ENCODE measurements around the gene ZNF74. TPM values are rescaled to one million over a fixed set of nuclear protein-coding genes. Genes with fewer than 3 reads are reported as not detected.
"Not testable (repeated sequence)": the region's sequence is repeated elsewhere in the genome, so short reads cannot be mapped to it uniquely, and the experiment has no call there.

Gene ZNF74
- total RNA-seq: 10 to 100 TPM in 7 of 8 experiments, 1 to 10 TPM in 1; 4.3 to 34.2 (median 18.8) TPM

DNA sequence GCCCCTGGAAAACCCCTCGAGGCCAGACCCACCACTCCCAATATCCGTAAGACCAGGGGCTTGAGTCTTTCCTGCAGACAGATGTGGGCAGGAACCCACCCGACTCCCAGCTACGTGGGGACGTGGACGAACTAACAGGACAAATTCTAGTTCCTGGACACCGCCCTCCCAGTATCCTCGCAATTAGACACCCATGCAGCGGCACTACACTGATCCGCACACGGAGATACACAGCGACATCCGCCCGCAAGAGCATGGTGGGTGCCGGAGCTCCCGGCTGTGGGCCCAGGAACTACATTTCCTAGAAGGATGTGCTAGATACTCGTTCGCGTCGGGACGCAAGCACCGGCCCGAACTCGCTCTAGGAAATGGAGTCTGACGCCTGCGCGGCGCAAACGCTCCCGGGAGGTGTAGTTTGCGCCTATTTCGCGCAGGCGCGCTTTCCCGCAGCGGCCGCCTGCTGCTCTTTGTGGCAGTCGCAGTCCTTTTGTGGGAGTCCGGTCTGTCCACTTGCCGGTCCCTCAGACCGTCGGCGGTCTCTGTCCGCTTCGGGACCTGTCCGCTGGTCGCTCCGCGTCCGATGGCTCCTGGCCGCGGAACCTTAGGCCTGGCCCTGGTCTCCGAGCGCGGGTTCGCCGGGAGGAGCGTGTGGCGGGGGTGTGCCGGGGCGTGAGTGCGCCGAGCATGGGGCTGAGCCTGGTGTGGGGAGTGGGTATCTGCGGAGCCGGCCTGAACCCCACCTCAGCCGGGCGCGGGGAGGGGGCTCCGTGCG is at the start of gene ZNF74:
ZNF74 (plus strand) TSS at position 447 of the 772 bp plus-strand sequence. CDS start 478 bp downstream, outside the sequence.
- Histone ChIP-seq H3K4me3 (peak within 1 kb of the TSS; percentile 67 to 94 (median 84)), H3K4me1 (replicated peaks in 1 of 2) (peaks cover 27 to 28% of the 10 kb centered on the region in 2 donors), H3K27ac (peak within 1 kb of the TSS; percentile 87 to 89)
- WGBS, 10 experiments: 0 to 34% (median 1%) methylated on average over 1 to 8 of the region's 71 CpGs; no CpG with 5 or more reads in 6 of the 10 experiments
- in situ Hi-C loops (cut with MboI; ENCODE audit: low pct_unique_long_range_greater_than_20kb in 2 of 9, low sequenced_read_pairs in 9 of 9, unreplicated experiment in 9 of 9): no loop called here
- peak; percentile 88 to 96 (median 92) for ATAC-seq (replicated peaks in 6 of 8)

DNA sequence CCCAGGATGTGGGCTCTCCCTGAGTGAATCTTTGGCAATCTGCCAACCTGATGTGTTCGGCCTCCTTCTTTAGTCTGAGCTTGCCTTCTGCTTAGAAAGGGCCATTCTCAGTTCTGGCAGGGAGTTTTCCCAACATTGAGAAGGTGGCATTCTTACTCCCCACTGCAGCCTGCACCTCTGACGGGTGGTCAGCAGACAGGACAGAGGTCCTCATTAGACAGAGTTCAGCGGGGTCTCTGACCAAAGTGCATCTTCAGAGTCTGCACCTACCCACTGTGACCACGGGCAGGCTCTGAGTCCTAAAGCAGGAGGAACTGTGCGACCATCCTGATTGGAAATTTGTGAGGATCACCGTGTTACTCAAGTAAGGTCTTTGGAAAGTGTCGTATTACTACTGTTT is 47.4 kb upstream of the ZNF74 start:
- no CpG with 5 or more reads among the region's 7 CpGs for WGBS, 10 experiments
- H3K27ac ChIP-seq; H3K4me3 ChIP-seq; in situ Hi-C loops (cut with MboI; ENCODE audit: low pct_unique_long_range_greater_than_20kb in 2 of 9, low sequenced_read_pairs in 9 of 9, unreplicated experiment in 9 of 9); H3K4me1 ChIP-seq (replicated peaks in 1 of 2); ATAC-seq (replicated peaks in 6 of 8): not testable (repeated sequence)

DNA sequence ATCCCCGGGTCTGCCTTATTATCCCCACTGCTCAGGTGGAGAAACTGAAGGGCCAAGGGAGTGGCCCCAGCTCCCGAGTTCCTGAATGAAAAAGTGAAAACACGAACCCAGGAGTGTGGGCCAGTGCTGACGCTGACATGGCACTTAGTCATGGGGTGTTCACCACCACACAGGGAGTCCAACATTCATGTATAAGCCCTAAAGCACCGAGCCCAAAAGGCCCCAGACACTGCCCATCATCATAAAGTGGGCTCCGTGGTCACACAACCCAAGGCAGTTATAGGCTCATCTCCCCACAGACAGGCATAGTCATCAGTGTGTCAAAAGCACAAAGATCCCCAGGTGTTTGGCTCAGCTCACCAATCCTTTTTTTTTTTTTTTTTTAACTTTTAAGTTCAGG is 41.4 kb upstream of the ZNF74 start:
- ATAC-seq (replicated peaks in 6 of 8); in situ Hi-C loops (cut with MboI; ENCODE audit: low pct_unique_long_range_greater_than_20kb in 2 of 9, low sequenced_read_pairs in 9 of 9, unreplicated experiment in 9 of 9); H3K27ac ChIP-seq; H3K4me1 ChIP-seq (replicated peaks in 1 of 2); H3K4me3 ChIP-seq: not testable (repeated sequence)
- 33 to 80% methylated on average over 1 of the region's 6 CpGs; no CpG with 5 or more reads in 8 of the 10 experiments for WGBS, 10 experiments

DNA sequence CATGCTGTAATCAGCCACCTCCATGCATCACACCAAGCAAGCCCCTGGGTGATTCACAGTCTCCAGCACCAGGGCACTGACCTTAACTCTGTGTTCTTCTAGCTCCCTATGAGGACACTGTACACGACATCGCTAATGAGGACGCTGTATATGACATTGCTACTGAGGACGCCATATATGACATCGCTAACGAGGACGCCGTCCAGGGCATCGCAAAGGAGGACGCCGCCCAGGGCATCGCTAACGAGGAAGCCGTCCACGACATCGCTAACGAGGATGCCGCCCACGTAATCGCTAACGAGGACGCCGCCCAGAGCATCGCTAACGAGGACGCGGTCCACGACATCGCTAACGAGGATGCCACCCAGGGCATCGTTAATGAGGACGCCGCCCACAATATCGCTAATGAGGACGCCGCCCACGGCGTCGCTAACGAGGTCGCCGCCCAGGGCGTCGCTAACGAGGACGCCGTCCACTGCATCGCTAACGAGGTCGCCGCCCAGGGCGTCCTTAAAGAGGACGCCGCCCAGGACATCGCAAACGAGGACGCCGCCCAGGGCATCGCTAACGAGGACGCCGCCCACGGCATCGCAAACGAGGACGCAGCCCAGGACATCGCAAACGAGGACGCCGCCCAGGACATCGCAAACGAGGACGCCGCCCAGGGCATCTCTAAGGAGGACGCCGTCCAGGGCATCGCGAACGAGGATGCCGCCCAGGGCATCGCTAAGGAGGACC is 39.5 kb upstream of the ZNF74 start:
- ATAC-seq (replicated peaks in 6 of 8): no peak
- WGBS, 10 experiments: 54 to 100% (median 93%) methylated on average over 1 to 30 of the region's 81 CpGs; no CpG with 5 or more reads in 3 of the 10 experiments

DNA sequence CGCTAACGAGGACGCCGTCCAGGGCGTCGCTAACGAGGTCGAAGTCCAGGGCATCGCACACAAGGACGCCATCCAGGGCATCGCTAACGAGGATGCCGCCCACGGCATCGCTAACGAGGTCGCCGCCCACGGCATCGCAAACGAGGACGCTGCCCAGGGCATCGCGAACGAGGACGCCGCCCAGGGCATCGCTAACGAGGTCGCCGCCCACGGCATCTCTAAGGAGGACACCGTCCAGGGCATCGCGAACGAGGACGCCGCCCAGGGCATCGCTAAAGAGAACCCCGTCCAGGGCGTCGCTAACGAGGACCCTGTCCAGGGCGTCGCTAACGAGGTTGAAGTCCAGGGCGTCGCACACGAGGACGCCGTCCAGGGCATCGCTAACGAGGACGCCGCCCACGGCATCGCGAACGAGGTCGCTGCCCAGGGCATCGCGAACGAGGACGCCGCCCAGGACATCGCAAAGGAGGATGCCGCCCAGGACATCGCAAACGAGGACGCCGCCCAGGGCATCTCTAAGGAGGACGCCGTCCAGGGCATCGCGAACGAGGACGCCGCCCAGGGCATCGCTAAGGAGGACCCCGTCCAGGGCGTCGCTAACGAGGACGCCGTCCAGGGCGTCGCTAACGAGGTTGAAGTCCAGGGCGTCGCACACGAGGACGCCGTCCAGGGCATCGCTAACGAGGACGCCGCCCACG is 37.9 kb upstream of the ZNF74 start:
- H3K4me3 ChIP-seq; H3K4me1 ChIP-seq (replicated peaks in 1 of 2); H3K27ac ChIP-seq; in situ Hi-C loops (cut with MboI; ENCODE audit: low pct_unique_long_range_greater_than_20kb in 2 of 9, low sequenced_read_pairs in 9 of 9, unreplicated experiment in 9 of 9); ATAC-seq (replicated peaks in 6 of 8): not testable (repeated sequence)
- WGBS, 10 experiments: 80 to 100% (median 91%) methylated on average over 2 to 26 of the region's 98 CpGs; no CpG with 5 or more reads in 6 of the 10 experiments

More for the DNA sequence above, 39.5 kb upstream of the ZNF74 start:
- in situ Hi-C loops (cut with MboI; ENCODE audit: low pct_unique_long_range_greater_than_20kb in 2 of 9, low sequenced_read_pairs in 9 of 9, unreplicated experiment in 9 of 9): no loop called here
- no peaks in the 10 kb centered on the region for H3K4me1 ChIP-seq (replicated peaks in 1 of 2)
- H3K4me3 ChIP-seq: no peak overlapping the region
- H3K27ac ChIP-seq: no peak overlapping the region

DNA sequence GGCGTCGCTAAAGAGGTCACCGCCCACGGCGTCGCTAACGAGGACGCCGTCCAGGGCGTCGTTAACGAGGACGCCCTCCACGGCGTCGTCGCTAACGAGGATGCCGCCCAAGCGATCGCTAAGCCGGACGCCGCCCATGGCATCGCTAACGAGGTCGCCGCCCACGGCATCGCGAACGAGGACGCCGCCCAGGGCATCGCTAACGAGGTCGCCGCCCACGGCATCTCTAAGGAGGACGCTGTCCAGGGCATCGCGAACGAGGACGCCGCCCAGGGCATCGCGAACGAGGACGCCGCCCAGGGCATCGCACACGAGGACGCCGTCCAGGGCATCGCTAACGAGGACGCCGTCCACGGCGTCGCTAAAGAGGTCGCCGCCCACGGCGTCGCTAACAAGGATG is 37.0 kb upstream of the ZNF74 start:
- H3K27ac ChIP-seq; in situ Hi-C loops (cut with MboI; ENCODE audit: low pct_unique_long_range_greater_than_20kb in 2 of 9, low sequenced_read_pairs in 9 of 9, unreplicated experiment in 9 of 9); H3K4me3 ChIP-seq; ATAC-seq (replicated peaks in 6 of 8); H3K4me1 ChIP-seq (replicated peaks in 1 of 2): not testable (repeated sequence)
- WGBS, 10 experiments: no CpG with 5 or more reads among the region's 66 CpGs

DNA sequence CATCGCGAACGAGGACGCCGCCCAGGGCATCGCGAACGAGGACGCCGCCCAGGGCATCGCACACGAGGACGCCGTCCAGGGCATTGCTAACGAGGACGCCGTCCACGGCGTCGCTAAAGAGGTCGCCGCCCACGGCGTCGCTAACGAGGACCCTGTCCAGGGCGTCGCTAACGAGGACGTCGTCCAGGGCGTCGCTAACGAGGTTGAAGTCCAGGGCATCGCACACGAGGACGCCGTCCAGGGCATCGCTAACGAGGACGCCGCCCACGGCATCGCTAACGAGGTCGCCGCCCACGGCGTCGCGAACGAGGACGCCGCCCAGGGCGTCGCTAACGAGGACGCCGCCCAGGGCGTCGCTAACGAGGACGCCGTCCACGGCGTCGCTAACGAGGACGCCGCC is 36.0 kb upstream of the ZNF74 start:
- ATAC-seq (replicated peaks in 6 of 8); H3K27ac ChIP-seq; in situ Hi-C loops (cut with MboI; ENCODE audit: low pct_unique_long_range_greater_than_20kb in 2 of 9, low sequenced_read_pairs in 9 of 9, unreplicated experiment in 9 of 9); H3K4me3 ChIP-seq; H3K4me1 ChIP-seq (replicated peaks in 1 of 2): not testable (repeated sequence)
- WGBS, 10 experiments: 92% methylated on average over 13 of the region's 70 CpGs; no CpG with 5 or more reads in 9 of the 10 experiments

DNA sequence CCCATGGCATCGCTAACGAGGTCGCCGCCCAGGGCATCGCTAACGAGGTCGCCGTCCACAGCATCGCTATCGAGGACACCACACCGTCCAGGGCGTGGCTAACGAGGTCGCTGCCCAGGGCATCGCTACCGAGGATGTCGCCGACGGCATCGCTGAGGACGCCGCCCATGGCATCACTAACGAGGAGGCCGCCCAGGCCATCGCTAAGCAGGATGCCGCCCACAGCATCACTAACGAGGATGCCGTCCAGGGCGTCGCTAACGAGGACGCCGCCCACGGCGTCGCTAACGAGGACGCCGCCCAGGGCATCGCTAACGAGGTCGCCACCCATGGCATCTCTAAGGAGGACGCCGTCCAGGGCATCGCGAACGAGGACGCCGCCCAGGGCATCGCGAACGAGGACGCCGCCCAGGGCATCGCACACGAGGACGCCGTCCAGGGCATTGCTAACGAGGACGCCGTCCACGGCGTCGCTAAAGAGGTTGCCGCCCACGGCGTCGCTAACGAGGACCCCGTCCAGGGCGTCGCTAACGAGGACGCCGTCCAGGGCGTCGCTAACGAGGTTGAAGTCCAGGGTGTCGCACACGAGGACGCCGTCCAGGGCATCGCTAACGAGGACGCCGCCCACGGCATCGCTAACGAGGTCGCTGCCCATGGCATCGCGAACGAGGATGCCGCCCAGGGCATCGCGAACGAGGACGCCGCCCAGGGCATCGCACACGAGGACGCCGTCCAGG is 35.3 kb upstream of the ZNF74 start:
- H3K27ac ChIP-seq; H3K4me1 ChIP-seq (replicated peaks in 1 of 2); H3K4me3 ChIP-seq; in situ Hi-C loops (cut with MboI; ENCODE audit: low pct_unique_long_range_greater_than_20kb in 2 of 9, low sequenced_read_pairs in 9 of 9, unreplicated experiment in 9 of 9); ATAC-seq (replicated peaks in 6 of 8): not testable (repeated sequence)
- WGBS, 10 experiments: 96% methylated on average over 5 of the region's 103 CpGs; no CpG with 5 or more reads in 9 of the 10 experiments

DNA sequence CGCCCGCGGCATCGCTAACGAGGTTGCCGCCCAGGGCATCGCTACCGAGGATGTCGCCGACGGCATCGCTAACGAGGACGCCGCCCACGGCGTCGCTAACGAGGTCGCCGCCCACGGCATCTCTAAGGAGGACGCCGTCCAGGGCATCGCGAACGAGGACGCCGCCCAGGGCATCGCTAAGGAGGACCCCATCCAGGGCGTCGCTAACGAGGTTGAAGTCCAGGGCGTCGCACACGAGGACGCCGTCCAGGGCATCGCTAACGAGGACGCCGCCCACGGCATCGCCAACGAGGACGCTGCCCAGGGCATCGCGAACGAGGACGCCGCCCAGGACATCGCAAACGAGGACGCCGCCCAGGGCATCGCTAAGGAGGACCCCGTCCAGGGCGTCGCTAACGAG is 33.7 kb upstream of the ZNF74 start:
- in situ Hi-C loops (cut with MboI; ENCODE audit: low pct_unique_long_range_greater_than_20kb in 2 of 9, low sequenced_read_pairs in 9 of 9, unreplicated experiment in 9 of 9); H3K4me1 ChIP-seq (replicated peaks in 1 of 2); H3K4me3 ChIP-seq; ATAC-seq (replicated peaks in 6 of 8); H3K27ac ChIP-seq: not testable (repeated sequence)
- 95 to 100% (median 97%) methylated on average over 4 to 14 of the region's 60 CpGs; no CpG with 5 or more reads in 7 of the 10 experiments for WGBS, 10 experiments

DNA sequence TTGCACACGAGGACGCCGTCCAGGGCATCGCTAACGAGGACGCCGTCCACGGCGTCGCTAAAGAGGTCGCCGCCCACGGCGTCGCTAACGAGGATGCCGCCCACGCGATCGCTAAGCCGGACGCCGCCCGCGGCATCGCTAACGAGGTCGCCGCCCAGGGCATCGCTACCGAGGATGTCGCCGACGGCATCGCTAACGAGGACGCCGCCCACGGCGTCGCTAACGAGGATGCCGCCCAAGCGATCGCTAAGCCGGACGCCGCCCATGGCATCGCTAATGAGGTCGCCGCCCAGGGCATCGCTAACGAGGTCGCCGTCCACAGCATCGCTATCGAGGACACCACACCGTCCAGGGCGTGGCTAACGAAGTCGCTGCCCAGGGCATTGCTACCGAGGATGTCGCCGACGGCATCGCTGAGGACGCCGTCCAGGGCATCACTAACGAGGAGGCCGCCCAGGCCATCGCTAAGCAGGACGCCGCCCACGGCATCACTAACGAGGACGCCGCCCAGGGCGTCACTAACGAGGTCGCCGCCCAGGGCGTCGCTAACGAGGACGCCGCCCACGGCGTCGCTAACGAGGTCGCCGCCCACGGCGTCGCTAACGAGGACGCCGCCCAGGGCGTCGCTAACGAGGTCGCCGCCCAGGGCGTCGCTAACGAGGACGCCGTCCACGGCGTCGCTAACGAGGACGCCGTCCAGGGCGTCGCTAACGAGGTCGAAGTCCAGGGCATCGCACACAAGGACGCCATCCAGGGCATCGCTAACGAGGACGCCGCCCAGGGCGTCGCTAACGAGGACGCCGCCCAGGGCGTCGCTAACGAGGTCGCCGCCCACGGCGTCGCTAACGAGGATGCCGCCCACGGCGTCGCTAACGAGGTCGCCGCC is 32.8 kb upstream of the ZNF74 start:
- WGBS, 10 experiments: 97 to 100% (median 99%) methylated on average over 4 to 47 of the region's 145 CpGs; no CpG with 5 or more reads in 7 of the 10 experiments
- H3K27ac ChIP-seq; ATAC-seq (replicated peaks in 6 of 8); in situ Hi-C loops (cut with MboI; ENCODE audit: low pct_unique_long_range_greater_than_20kb in 2 of 9, low sequenced_read_pairs in 9 of 9, unreplicated experiment in 9 of 9); H3K4me3 ChIP-seq; H3K4me1 ChIP-seq (replicated peaks in 1 of 2): not testable (repeated sequence)

DNA sequence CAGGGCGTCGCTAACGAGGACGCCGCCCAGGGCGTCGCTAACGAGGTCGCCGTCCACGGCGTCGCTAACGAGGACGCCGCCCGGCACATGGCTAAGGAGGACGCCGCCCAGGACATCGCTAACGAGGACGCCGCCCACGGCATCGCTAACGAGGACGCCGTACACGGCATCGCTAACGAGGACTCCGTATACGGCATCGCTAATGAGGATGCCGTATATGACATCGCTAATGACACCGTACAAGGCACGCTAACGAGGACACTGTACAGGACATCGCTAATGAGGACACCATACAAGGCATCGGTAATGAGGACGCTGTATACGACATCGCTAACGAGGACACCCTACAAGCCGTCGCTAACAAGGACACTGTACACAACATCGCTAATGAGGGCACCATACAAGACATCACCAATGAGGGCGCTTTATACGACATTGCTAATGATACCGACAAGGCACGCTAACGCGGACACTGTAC is 32.2 kb upstream of the ZNF74 start:
- ATAC-seq (replicated peaks in 6 of 8); H3K27ac ChIP-seq; H3K4me3 ChIP-seq; H3K4me1 ChIP-seq (replicated peaks in 1 of 2); in situ Hi-C loops (cut with MboI; ENCODE audit: low pct_unique_long_range_greater_than_20kb in 2 of 9, low sequenced_read_pairs in 9 of 9, unreplicated experiment in 9 of 9): not testable (repeated sequence)
- WGBS, 10 experiments: 88 to 100% (median 97%) methylated on average over 5 to 40 of the region's 54 CpGs; no CpG with 5 or more reads in 2 of the 10 experiments
